ENCODE results near the gene DESI1.

DESI1 gene

GRCh38 chr22:41556561-41556960 lies 64.3 kb downstream of the DESI1 start:
- DNase-seq: no peak

GRCh38 chr22:41555325-41555982 lies 65.4 kb downstream of the DESI1 start:
- DNase-seq: no peak

- no peak for DNase-seq
Measured at GRCh38 chr22:41551877-41552582, 68.8 kb downstream of the DESI1 start.

- no peak for DNase-seq
Measured at GRCh38 chr22:41550952-41551491, 69.8 kb downstream of the DESI1 start.

- DNase-seq: no peak
Measured at GRCh38 chr22:41548830-41549211, 72.0 kb downstream of the DESI1 start.
